NB4 (cell line): ENCODE data around the gene ZNF557.

Experiments used
- DNase-seq: peaks from one replicate; pipeline ENCODE4 v3.0.0; 2010; ENCODE audit warnings: low read depth
- H3K4me3 ChIP-seq: one replicate; pipeline ENCODE4 v1.5.1; 2011; ENCODE audit warnings: mild to moderate bottlenecking, low read depth, low read length, moderate library complexity
- CTCF ChIP-seq: IDR thresholded peaks from one replicate; pipeline ENCODE4 v1.5.1; 2012; ENCODE audit warnings: low read depth, low read length
- MAX ChIP-seq: IDR thresholded peaks from 2 replicates; pipeline ENCODE4 v1.6.1; 2011; ENCODE audit warnings: low read depth, low read length
- MYC ChIP-seq: IDR thresholded peaks from 2 replicates; pipeline ENCODE4 v1.6.1; 2011; ENCODE audit warnings: low read depth, low read length
- POLR2A ChIP-seq: IDR thresholded peaks from 2 replicates; pipeline ENCODE4 v1.6.1; 2011; ENCODE audit warnings: mild to moderate bottlenecking; ENCODE audit not compliant: insufficient read length; ENCODE audit errors: extremely low read depth

The ZNF557 gene

DNA sequence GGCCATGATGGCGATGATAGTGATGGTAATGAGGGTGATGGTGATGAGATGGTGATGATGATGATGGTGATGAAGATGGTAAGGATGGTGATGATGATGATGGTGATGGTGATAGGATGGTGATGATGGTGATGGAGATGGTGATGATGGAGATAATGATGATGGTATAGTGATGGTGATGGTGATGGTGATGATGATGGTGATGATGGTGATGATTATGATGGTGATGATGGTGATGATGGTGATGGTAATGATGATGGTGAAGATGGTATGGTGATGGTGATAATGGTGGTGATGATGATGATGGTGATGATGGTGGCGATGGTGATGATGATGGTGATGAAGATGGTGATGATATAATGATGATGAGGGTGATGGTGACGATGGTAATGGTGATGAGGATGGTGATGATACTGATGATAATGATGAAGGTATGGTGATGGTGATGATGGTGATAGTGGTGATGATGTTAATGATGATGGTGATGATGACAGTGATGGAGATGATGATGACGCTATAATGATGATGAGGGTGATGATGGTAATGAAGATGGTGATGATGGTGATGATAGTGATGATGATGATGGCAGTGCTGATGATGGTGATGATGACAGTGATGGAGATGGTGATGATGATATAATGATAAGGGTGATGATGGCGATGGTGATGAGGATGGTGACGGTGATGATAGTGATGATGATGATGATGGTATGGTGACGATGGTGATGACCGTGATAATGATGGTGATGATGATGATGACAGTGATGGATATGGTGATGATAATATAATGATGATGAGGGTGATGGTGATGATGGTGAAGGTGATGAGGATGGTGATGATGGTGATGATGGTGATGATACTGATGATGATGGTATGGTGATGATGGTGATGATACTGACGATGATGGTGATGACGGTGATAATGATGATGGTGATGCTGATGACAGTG is 37.5 kb downstream of the ZNF557 start:
- no peak for TF ChIP-seq CTCF
- no peak for TF ChIP-seq POLR2A
- no peak overlapping the region for H3K4me3 ChIP-seq
- no peak for DNase-seq

GRCh38 chr19:7109678-7110289 is 40.3 kb downstream of the ZNF557 start:
- DNase-seq = no peak

DNA sequence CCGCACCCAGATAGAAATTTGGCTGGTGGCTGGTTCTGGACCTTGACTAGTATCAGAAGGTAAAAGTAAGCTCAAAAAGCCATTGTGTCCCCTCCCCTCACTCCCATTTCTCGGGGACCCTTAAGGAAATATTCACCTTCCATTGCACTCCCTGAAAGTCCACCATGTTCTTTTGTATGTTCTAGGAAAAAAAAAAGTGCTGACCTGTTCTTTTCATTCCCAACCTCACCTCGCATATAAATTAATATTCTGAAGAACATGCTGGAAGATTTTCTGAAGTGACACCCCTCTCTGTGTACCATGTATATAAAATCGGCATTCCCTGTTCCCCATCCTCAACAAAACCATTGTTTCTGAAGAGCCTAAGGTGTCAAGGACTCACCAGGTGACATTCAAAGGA is 43.2 kb downstream of the ZNF557 start:
- DNase-seq = no peak
- TF ChIP-seq POLR2A (no peak), MAX (no peak), MYC (no peak)
- H3K4me3 ChIP-seq = no peak overlapping the region

More at GRCh38 chr19:7109678-7110289, 40.3 kb downstream of the ZNF557 start:
- TF ChIP-seq MAX (no peak), CTCF (no peak), MYC (no peak), POLR2A (no peak)
- H3K4me3 ChIP-seq = no peak overlapping the region

- no peak overlapping the region for H3K4me3 ChIP-seq
- no peak for DNase-seq
- TF ChIP-seq CTCF (no peak), POLR2A (no peak), MAX (no peak), MYC (no peak)
These were observed 43.7 kb downstream of the ZNF557 start for GRCh38 chr19:7113233-7113632.

DNA sequence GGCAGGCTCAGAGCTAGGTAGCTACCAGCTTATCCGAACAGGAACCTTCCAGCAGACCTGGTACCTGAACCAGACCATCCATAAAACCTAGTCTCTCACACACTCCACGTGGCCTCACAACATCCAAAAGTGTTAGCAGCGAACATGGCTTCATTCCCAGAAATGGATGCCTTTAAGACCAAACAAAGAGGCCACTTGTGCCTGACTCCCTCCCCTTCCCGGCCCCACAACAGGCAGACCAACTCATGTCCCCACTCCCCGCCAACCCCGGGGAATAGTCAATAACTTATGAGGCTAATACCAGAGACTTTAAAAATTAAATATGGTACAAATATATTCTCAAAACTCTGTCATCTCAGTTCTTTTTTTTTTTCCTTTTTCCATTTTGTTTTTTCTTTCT is 46.2 kb downstream of the ZNF557 start:
- no peak for TF ChIP-seq MAX
- TF ChIP-seq POLR2A = no peak
- TF ChIP-seq CTCF = no peak
- no peak for TF ChIP-seq MYC

DNA sequence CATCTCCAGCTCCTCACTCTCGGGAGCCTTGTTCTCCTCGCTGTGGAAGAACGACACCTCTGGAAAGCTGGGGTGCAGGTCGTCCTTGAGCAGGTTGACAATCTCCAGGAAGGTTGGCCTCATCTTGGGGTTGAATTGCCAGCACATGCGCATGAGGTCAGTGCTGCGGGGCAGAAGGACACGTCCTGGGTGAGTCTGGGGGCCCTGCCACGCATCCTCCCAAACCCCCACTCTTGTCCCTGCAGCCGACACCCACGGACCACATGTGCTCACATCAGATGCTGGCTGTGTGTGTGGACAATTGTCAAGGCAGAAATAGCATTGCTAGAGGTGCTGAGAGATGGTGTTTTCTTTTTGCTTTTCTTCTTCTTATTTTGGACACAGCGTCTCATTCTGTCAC is 47.7 kb downstream of the ZNF557 start:
- no peak for DNase-seq
- no peak overlapping the region for H3K4me3 ChIP-seq

More for the DNA sequence above, 46.2 kb downstream of the ZNF557 start:
- H3K4me3 ChIP-seq = no peak overlapping the region
- no peak for DNase-seq

More for the DNA sequence above, 47.7 kb downstream of the ZNF557 start:
- no peak for TF ChIP-seq MYC
- TF ChIP-seq POLR2A = no peak
- no peak for TF ChIP-seq CTCF
- no peak for TF ChIP-seq MAX
